Hematopoietic multipotent progenitor cell treated with erythropoietin and hydrocortisone succinate and interleukin-3 and kit ligand, for 8 days (in vitro differentiated cells): ENCODE results near the gene EPO.

Source experiments
- DNase-seq: peaks from one replicate; pipeline ENCODE4 v3.0.0-alpha.2; 2015

Gene EPO

DNA sequence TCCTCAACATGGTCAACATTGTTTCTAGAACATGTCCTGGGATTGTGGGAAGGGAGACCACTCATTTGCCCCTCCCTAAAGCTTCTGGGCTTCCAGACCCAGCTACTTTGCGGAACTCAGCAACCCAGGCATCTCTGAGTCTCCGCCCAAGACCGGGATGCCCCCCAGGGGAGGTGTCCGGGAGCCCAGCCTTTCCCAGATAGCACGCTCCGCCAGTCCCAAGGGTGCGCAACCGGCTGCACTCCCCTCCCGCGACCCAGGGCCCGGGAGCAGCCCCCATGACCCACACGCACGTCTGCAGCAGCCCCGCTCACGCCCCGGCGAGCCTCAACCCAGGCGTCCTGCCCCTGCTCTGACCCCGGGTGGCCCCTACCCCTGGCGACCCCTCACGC lies at the start of gene EPO:
Gene EPO (plus strand): TSS at position 190 of the 392 bp plus-strand sequence. CDS start 513 bp downstream, outside the sequence.
- DNase-seq = no peak

DNA sequence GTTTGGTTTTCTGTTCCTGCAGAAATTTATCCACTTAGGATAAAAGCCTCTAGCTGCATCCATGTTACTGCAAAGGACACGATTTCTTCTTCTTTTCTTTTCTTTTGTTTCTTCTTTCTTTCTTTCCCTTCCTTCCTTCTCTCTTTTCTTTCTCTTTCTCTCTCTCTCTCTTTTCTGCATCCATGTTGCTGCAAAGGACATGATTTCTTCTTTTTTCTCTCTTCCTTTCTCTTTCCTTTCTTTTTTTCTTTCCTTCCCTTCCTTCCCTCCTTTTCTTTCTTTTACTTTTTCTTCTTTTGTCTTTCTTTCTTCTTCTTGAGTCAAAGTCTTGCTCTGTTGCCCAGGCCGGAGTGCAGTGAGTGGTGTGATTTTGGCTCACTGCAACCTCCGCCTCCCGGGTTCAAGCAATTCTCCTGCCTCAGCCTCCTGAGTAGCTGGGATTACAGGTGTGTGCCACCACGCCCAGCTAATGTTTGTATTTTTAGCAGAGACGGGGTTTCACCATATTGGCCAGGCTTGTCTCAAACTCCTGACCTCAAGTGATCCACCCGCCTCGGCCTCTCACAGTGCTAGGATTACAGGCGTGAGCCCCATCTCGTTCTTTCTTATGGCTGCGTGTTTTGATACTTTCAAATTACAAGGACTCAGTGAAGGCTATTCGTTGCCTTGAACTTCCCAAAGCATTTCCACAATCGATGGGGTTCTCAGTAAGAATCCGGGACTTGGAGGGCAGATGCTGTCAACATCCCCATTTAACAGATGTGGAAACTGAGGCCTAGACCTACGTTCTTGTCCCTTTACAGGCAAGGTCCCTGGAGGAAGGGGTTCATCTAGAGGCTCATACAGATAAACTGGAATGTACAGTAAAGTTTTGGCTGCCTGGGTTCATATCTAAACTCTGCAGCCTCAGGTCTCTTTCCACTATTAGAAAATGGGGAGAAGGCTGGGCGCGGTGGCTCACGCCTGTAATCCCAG lies 48.6 kb upstream of the EPO start:
- no peak for DNase-seq

DNA sequence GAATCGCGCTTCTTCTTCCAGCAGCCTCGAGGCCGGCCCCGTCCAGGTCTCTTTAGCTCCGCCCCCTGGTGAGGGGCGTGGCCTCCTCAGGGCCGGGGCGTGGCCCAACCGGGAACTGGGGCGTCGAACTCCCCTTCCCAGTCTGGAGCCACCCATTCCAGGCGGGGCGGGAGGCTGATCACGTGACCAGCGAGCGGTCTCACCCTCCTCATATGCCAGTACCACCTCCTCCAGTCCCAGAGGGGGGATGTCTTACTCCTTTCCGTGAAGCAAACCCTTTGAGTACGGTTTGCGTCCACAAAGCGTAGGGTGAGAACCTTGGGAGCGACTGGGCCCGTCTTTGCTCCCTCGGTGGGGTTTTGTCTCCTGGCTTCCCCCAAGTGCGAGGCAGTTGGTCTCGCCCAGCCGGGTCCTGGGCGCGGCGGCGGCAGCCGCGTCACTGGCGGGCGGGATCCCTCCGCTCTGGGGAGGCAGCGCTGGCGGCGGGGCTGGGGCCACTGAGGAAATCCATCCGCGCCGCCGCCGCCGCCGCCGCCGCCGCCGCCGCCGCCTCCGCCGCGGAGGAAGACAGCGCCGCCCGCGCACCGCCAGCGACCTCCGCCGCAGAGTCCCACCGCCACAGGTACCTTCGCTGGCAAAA lies 46.8 kb upstream of the EPO start, which contains the start of gene GNB2:
Gene GNB2 (plus strand): TSS at position 439 of the 640 bp plus-strand sequence. CDS start 2,526 bp downstream, outside the sequence.
- DNase-seq = peak; percentile 99

DNA sequence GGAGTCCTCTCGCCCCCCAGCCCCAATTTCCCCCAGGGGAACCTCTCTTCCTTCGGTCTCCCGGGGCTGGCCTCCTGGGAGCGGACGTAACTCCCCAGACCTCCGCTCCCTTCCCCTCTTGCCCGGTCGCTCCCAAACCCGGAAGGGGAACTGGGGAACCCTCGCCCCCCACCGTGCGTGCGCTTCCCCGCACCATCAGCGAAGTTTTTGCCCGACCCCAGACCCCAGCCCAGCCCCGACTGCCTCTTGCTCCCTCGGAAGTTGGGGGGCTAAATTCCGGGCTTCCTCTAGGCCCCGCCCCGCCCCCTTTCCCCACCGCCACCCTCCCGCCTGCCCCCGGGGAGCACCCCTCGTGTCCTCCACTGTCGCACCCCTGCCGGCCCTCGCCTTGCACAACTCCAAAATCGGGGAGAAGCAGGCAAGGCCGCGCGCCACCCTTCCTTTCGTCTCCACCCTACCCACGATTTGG lies 46.3 kb upstream of the EPO start:
- DNase-seq = peak; percentile 57

DNA sequence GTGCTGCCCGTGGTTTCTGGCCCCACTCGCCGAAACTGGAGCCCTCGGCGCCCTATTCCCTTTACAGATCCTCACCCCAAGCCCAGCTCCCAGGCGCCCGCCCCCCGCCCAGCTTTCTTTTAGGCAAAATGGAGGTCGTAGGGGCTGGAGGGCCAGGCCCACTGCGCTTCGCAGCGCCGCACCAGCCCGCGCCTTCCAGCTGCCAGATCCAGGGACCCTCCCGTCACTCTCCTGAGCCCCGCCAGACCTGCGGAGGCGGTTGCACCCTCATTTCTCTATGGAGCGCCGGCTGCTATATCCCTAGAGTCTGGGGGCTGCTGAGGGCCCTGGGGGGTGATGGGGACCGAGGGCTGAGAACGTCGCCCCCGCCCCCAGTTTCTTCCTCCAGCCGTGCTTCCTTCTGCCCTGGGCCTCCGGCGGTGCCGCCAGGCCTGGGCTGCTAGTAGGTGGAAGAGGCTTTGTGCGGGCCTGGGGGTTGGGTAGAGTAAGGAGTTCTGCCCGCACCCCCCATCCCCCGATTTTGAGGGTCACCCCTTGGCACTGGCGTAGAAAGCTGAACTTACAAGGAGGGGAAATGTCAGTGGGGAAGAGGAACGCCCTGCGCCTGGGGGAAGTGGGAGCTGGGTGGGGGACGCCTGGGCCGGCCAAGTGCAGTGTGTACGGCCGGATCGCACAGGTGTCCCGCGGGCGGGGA lies 45.7 kb upstream of the EPO start:
- peak; percentile 33 for DNase-seq

DNA sequence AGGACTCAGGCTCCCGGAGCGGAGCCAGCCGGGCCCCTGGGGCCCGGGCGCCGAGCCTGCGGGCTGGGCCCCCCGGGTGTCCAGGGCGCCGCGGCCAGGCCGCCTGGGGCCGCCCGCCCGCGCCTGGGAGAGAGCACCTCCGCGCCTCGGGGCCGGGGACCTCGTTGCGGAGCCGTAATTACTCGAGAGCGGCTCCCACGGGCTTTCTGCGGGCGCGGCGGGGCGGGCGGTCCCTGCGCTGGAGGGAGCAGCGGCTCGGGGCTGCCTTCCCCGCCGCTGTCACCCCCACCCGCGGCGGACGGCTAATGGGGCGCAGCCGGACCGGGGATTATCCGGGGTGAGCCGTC lies 45.2 kb upstream of the EPO start:
- no peak for DNase-seq

DNA sequence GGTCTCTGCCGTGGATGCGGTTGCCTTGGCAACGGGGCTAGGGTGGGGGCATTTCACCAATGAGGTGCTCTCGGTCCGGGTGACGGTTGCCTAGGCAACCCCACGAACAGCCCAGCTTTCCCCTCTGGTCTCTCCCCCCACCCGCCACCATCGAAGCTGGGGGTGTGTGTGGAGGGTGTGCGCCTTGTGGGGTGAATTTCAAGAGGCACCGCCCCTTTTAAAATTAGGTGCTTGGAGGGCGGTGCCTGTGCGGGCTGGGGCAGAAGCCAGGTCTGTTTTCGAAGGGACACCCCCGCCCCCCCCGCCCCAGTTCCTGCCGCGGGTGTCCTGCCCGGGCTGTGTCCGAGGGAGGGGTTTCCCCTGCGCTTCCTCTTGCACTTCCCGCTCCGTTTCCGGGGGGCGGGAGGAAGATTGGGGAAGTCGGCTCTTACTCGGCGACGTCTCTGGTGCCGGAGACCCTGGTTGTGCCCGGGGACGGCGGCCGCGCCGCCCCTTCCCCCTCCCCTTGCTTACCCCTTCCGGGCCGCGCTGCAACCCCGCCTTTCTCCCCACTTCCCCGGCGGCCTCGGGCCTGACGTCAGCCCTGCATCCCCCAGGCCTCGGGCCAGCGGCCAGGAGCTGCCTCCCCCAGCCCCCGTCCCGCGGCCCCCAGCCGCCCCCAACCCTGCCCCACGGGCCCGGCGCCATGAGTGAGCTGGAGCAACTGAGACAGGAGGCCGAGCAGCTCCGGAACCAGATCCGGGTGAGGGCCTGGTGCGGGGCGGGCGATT lies 44.5 kb upstream of the EPO start:
- peak; percentile 94 for DNase-seq

- DNase-seq = no peak
Observed at GRCh38 chr7:100676501-100677306, 43.6 kb upstream of the EPO start.

DNA sequence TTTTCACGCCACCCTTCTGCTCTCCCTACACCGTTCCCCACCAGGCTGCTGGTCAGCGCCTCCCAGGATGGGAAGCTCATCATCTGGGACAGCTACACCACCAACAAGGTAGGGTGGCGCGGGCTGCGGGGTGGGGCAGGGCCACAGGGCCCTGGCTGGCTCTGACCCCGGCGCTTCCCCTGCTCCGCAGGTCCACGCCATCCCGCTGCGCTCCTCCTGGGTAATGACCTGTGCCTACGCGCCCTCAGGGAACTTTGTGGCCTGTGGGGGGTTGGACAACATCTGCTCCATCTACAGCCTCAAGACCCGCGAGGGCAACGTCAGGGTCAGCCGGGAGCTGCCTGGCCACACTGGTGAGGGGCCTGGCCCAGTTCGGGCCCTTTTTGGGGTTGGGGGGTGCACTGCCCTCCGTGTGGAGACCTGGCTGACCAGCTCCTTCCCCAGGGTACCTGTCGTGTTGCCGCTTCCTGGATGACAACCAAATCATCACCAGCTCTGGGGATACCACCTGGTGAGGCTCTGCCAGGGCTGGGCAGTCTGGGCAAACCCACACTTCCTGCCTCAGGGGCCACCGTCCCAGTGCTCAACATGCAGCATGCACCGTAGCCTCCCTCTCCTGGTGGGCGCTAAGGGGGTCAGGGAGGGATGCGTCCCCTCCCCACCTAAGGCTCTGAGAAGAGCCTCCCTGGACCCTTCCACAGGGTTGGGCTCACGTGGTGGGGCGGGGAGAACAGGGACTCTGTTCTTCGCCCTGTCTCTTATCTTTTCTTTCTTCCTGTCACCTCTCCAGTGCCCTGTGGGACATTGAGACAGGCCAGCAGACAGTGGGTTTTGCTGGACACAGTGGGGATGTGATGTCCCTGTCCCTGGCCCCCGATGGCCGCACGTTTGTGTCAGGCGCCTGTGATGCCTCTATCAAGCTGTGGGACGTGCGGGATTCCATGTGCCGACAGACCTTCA lies 42.7 kb upstream of the EPO start:
- no peak for DNase-seq

DNA sequence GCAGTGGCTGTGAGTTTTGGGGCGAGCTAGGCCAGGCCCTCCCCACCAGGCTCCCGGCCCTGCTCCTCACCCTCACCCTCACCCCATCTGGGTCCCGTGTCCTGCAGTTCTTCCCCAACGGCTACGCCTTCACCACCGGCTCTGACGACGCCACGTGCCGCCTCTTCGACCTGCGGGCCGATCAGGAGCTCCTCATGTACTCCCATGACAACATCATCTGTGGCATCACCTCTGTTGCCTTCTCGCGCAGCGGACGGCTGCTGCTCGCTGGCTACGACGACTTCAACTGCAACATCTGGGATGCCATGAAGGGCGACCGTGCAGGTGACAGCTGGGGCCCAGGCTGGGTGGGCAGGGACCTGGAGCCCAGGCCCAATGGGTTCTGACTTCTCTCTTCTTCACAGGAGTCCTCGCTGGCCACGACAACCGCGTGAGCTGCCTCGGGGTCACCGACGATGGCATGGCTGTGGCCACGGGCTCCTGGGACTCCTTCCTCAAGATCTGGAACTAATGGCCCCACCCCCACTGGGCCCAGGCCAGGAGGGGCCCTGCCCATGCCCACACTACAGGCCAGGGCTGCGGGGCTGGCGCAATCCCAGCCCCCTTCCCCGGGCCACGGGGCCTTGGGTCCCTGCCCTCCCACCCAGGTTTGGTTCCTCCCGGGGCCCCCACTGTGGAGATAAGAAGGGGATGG lies 41.8 kb upstream of the EPO start:
- no peak for DNase-seq

DNA sequence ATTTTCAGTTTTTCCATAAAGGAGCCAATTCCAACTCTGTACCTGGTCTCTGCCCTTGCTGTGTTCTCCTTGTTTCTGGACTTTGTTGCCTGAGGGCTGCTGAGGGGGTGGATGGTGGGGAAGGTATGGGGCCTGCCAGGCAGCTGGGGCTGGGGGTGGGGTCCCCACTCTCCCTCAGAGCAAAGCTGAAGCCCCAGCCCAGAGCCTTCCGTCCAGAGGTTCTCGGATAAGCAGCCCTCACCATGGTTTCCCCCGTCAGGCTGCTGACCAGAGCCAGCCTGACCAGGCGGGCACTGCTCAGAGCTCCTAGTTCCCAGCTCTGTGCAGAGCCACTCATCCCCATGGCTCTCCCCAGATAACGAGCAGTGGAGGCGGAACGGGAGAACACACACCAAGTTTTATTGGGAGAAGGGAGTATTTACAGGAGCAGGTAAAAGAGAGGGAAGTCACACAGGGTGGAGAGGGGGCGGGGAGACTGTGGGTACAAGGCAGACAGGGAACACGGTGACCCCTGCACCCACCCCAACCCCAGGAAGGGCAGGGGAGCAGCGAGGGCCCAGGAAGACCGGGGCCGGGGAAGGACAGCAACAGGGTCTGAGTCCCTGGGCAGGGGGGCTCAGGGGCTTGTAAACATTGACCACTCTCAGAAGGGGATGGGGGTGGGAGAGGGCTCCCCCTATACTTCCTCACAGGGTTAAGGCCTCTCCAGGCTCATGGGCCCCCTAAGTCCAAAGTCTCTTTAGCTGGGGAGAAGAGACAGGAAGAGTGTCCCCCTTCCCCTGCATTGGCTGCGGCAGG lies 40.9 kb upstream of the EPO start:
- DNase-seq = no peak

DNA sequence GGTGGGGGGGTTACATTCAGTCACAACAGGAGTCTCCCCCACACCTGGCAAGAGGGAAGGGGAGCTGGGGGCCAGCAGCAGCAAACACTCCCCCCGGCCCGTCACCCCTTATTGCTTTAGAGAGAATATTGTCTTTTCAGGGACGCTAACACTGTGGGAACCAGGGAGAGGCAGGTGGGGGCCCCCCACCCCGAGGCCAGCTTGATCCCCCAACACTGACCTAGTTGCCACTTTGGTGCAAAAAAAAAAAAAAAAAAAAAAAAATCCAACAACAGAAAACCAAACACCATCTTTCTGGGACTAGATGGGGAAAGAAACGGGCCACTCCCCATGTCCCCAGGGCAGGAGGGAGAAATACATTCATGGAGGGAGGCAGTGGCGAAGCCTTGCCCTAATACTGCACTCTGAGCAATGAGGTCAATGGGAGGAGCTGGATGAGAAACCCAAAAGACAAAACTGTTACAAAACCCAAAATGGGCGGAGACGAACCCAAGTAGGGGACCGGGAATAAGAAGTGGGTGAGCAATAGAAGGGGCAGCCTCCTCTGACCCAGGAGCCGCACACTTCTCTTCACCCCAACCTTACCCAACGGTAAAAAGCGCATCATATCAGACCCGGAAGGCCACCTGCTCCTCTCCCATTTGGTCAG lies 40.2 kb upstream of the EPO start:
- DNase-seq = peak; percentile 61

DNA sequence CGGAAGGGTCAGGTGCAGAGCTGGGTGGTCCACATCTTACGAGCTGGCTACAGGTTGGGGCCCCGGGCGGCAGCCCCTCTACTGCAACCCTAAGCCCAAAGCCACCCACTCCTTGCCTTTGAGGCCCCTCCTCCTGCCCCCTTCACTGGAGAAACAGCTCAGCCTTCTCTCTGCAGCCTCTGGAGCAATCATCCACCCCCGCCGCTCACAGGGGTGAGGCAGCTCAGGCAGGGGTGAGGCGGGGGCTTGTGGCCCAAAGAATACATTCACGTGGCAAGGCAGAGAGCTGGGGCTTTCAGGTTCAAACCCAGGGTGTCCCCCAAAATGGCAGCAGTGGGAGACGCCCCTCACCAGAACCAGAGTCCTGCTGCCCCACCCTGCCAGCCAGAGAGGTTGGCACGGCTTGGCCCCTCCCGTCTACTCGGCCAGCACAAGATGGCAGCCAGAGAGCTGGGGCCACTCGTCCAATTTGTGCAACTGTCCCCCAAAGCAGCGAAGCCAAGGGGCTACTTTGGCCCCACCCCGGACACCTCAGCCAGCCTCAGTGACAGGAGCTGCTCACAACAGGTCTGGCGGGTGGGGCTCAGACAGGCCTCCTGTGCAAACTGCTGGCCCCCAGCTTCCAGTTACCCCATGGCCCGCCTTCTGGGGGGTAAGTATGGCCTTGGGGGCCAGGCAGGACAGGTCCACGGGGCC lies 39.5 kb upstream of the EPO start:
- DNase-seq = peak; percentile 33

DNA sequence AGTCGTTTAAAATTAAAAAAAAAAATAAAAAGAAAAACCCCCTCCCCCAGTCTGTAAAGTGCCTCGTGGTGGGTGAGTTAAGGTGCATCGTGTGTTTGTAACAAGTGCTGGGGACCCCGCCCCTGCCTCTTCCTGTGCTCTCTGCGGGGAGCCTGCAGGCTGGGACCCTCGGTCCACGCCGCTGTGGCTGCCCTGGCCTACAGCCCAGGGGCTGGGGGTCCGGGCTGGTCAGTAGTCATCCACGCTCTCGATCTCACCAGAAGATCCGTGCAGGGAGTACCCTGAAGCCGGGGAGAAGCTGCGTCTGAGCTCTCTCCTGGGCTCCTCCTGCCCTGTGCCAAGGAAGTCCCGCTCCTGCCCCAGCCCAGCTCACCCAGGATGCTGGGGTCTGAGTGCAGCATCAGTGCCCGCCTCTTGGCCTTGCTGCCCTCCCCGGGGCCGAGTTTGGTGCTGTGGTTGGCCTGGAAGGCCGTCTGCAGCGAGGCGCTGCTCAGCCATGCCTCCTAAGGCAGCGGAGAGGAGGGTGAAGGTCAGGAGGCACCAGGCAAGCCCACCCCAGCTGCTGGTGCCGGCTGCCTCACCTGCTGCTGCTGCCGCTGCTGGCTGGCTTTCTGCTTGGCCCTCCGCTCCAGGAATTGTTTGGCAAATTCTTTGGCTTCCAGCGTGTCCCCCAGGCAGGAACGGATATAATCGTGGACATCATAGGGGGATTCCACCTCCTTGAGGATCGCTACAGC lies 38.6 kb upstream of the EPO start:
- DNase-seq = no peak

GRCh38 chr7:100682228-100682741 lies 38.0 kb upstream of the EPO start:
- DNase-seq = no peak

GRCh38 chr7:100682991-100683658 lies 37.1 kb upstream of the EPO start:
- no peak for DNase-seq
